DND-41 (cell line): ENCODE data around the gene DISP1.

Experiments
- ATAC-seq: fragments of 200-7000 bp; cut with Tn5 transposase; 3 replicates; pipeline ENCODE4 v1.9.1; 2021; ENCODE audit warnings: low read depth; ENCODE audit not compliant: insufficient read depth
- DNase-seq: peaks from one replicate; pipeline ENCODE4 v3.0.0-alpha.2; 2020
- H2AFZ ChIP-seq: 2 replicates; pipeline ENCODE4 v1.6.0; 2012; ENCODE audit warnings: low read depth, low read length
- H3K27ac ChIP-seq: 2 replicates; pipeline ENCODE4 v1.5.1; 2012; ENCODE audit warnings: low read length, inconsistent platforms
- H3K27me3 ChIP-seq: fragments of 200-600 bp; sonication (generic); 2 replicates; pipeline ENCODE4 v1.6.0; 2012; ENCODE audit warnings: low read length, mild to moderate bottlenecking, inconsistent platforms; ENCODE audit not compliant: insufficient read depth, poor library complexity
- H3K36me3 ChIP-seq: 2 replicates; pipeline ENCODE4 v1.5.1; 2012; ENCODE audit warnings: low read length, inconsistent platforms; ENCODE audit not compliant: insufficient read depth
- H3K4me1 ChIP-seq: 2 replicates; pipeline ENCODE4 v1.5.1; 2012; ENCODE audit warnings: mild to moderate bottlenecking, low read length; ENCODE audit not compliant: insufficient read depth
- H3K4me2 ChIP-seq: 2 replicates; pipeline ENCODE4 v1.6.0; 2012; ENCODE audit warnings: mild to moderate bottlenecking, moderate library complexity, low read length, inconsistent platforms; ENCODE audit not compliant: insufficient read depth
- H3K4me3 ChIP-seq, 2 experiments: fragments of 200-600 bp in 1 of 2; shearing (Covaris generic) in 1 of 2; 2 replicates each; pipeline ENCODE4 v1.5.1; 2012 to 2016; ENCODE audit warnings: inconsistent platforms in 2 of 2, low read length in 2 of 2, mild to moderate bottlenecking in 2 of 2, low read depth in 1 of 2, moderate library complexity in 1 of 2
- H3K79me2 ChIP-seq: 2 replicates; pipeline ENCODE4 v1.6.0; 2012; ENCODE audit warnings: low read length, inconsistent platforms; ENCODE audit not compliant: insufficient read depth
- H3K9ac ChIP-seq: 2 replicates; pipeline ENCODE4 v1.6.0; 2012; ENCODE audit warnings: low read depth, mild to moderate bottlenecking, inconsistent platforms, low read length, moderate library complexity
- H3K9me3 ChIP-seq: 2 replicates; pipeline ENCODE4 v1.5.1; 2012; ENCODE audit warnings: low read length, moderate library complexity, mild to moderate bottlenecking, inconsistent platforms; ENCODE audit not compliant: insufficient read depth, severe bottlenecking
- H4K20me1 ChIP-seq: 2 replicates; pipeline ENCODE4 v1.6.0; 2012; ENCODE audit warnings: low read length; ENCODE audit not compliant: insufficient read depth
- EZH2 ChIP-seq: IDR thresholded peaks from 3 replicates; pipeline ENCODE4 v1.6.1; 2012; ENCODE audit warnings: borderline replicate concordance, low read depth, mild to moderate bottlenecking, moderate library complexity, low read length, inconsistent platforms; ENCODE audit not compliant: severe bottlenecking
- TF ChIP-seq, protein P1 (sequence below): IDR thresholded peaks from 2 replicates; pipeline ENCODE4 v1.5.1; 2012; ENCODE audit warnings: borderline replicate concordance, low read length, moderate library complexity, mild to moderate bottlenecking; ENCODE audit not compliant: poor library complexity, severe bottlenecking; ENCODE audit errors: extremely low read depth

Gene DISP1

GRCh38 chr1:222814536-222815439 is at the start of gene DISP1:
Gene DISP1 (plus strand): TSS chr1:222815039. CDS start chr1:222942824, 127,785 bp downstream.
- H3K4me1 ChIP-seq, result peaks cover 25% of the 10 kb centered on the region
- DNase-seq, result peak; percentile 77
- H3K9ac ChIP-seq, result peak within 1 kb of the TSS; percentile 81

GRCh38 chr1:222767152-222767571 is 47.7 kb upstream of the DISP1 start:
- Histone ChIP-seq H3K36me3 (no peaks in the 10 kb centered on the region), H3K9ac (no peak overlapping the region), H4K20me1 (no peaks in the 10 kb centered on the region), H3K79me2 (no peaks in the 10 kb centered on the region), H3K9me3 (peaks cover 6% of the 10 kb centered on the region), H3K4me3 (no peak overlapping the region), H3K27ac (peak overlapping the region; percentile 35; the same call in 1 of the 2 replicates), H3K4me2 (peak overlapping the region; percentile 51), H3K27me3 (no peaks in the 10 kb centered on the region), H2AFZ (no peak overlapping the region), H3K4me1 (peaks cover 33% of the 10 kb centered on the region)
- no peak for TF ChIP-seq EZH2
- TF ChIP-seq, protein P1, sequence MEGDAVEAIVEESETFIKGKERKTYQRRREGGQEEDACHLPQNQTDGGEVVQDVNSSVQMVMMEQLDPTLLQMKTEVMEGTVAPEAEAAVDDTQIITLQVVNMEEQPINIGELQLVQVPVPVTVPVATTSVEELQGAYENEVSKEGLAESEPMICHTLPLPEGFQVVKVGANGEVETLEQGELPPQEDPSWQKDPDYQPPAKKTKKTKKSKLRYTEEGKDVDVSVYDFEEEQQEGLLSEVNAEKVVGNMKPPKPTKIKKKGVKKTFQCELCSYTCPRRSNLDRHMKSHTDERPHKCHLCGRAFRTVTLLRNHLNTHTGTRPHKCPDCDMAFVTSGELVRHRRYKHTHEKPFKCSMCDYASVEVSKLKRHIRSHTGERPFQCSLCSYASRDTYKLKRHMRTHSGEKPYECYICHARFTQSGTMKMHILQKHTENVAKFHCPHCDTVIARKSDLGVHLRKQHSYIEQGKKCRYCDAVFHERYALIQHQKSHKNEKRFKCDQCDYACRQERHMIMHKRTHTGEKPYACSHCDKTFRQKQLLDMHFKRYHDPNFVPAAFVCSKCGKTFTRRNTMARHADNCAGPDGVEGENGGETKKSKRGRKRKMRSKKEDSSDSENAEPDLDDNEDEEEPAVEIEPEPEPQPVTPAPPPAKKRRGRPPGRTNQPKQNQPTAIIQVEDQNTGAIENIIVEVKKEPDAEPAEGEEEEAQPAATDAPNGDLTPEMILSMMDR, result no peak
- DNase-seq (peak; percentile 75), ATAC-seq (peak; percentile 98)

More at GRCh38 chr1:222814536-222815439, at the start of gene DISP1:
- Histone ChIP-seq H3K27ac (peak within 1 kb of the TSS; percentile 75), H3K79me2 (peaks cover 32% of the 10 kb centered on the region), H3K4me2 (peak within 1 kb of the TSS; percentile 89), H3K36me3 (no peaks in the 10 kb centered on the region), H4K20me1 (no peaks in the 10 kb centered on the region), H3K27me3 (no peaks in the 10 kb centered on the region), H2AFZ (peak within 1 kb of the TSS; percentile 96), H3K9me3 (no peaks in the 10 kb centered on the region), H3K4me3 (peak within 1 kb of the TSS; percentile 57 to 97)
- ATAC-seq, result peak; percentile 89
- TF ChIP-seq, protein P1, result no peak
- no peak for TF ChIP-seq EZH2

DNA sequence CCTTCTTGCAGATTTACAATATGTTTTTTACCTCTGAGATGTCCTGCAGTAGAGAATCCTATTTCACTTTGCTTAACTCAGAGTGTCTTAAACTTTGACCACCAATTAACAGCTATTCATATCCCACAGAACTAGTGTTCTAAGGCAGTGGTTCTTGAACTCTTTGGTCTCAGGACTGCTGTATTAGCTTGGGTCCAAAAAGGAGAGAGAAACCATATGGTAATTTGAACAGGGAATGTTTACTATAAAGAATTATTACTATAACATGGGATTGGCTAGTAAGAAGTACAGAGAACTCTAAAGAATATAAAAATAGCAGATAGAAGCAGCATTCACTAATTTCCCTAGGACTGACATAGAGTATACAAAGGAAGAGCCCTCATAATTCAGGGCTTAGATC is 46.2 kb upstream of the DISP1 start:
- H2AFZ ChIP-seq, result no peak overlapping the region

More for the DNA sequence above, 46.2 kb upstream of the DISP1 start:
- ATAC-seq (no peak), DNase-seq (no peak)
- Histone ChIP-seq H4K20me1 (no peaks in the 10 kb centered on the region), H3K4me2 (no peak overlapping the region), H3K4me1 (peaks cover 47% of the 10 kb centered on the region), H3K4me3 (no peak overlapping the region), H3K79me2 (no peaks in the 10 kb centered on the region), H3K27ac (no peak overlapping the region), H3K9ac (no peak overlapping the region), H3K9me3 (peaks cover 6% of the 10 kb centered on the region), H3K27me3 (no peaks in the 10 kb centered on the region), H3K36me3 (no peaks in the 10 kb centered on the region)
- TF ChIP-seq, protein P1, result no peak
- no peak for TF ChIP-seq EZH2
